Gastroesophageal sphincter (tissue), 3 donors: ENCODE results near the gene TCERG1.

Experiments
- CTCF ChIP-seq, 4 experiments: fragments of 200-600 bp in 2 of 4; fragments of 450-650 bp in 2 of 4; sonication (generic) in 1 of 4; IDR thresholded peaks; one replicate each; pipeline ENCODE4 v1.5.1; 2017 to 2019; ENCODE audit warnings: antibody characterized with exemption in 4 of 4, mild to moderate bottlenecking in 2 of 4, moderate library complexity in 2 of 4
- EP300 ChIP-seq: sonication (generic); formaldehyde crosslinking; IDR thresholded peaks from one replicate; pipeline ENCODE4 v1.6.1; 2017; ENCODE audit warnings: antibody characterized with exemption, mild to moderate bottlenecking
- POLR2A ChIP-seq, 2 donors: fragments of 450-650 bp; IDR thresholded peaks; one replicate each; pipeline ENCODE4 v1.6.1; 2017; ENCODE audit warnings: antibody characterized with exemption in 2 of 2, mild to moderate bottlenecking in 2 of 2, moderate library complexity in 1 of 2
- POLR2AphosphoS5 ChIP-seq: sonication (generic); formaldehyde crosslinking; IDR thresholded peaks from one replicate; pipeline ENCODE4 v1.6.1; 2017; ENCODE audit warnings: antibody characterized with exemption

- no peak for TF ChIP-seq CTCF (IDR thresholded peaks at IDR 0.05)
- no peak for TF ChIP-seq POLR2AphosphoS5
- TF ChIP-seq POLR2A (IDR thresholded peaks at IDR 0.05), result no peak
- TF ChIP-seq EP300, result no peak
Measured at GRCh38 chr5:146514575-146514974, 67.4 kb downstream of the TCERG1 start.
